GM23338 (cell line): ENCODE measurements around the gene NIPAL3. TPM values are rescaled to one million over a fixed set of nuclear protein-coding genes. Genes with fewer than 3 reads are reported as not detected.

ENCODE experiments used
- ATAC-seq: fragments of 200-7000 bp; cut with Tn5 transposase; 3 replicates; pipeline ENCODE4 v1.9.1; 2020
- DNase-seq: peaks from one replicate; pipeline ENCODE4 v3.0.0-alpha.2; 2015; ENCODE audit warnings: low spot score
- H2AFZ ChIP-seq: fragments of 200-600 bp; sonication (generic); 2 replicates; pipeline ENCODE4 v1.8.0; 2016; ENCODE audit warnings: antibody characterized with exemption, mild to moderate bottlenecking, moderate library complexity
- H3F3A ChIP-seq: fragments of 200-600 bp; sonication (generic); replicated peaks from 2 replicates; pipeline ENCODE4 v1.8.0; 2017; ENCODE audit warnings: antibody characterized with exemption, mixed run types, low read depth
- H3K27ac ChIP-seq: fragments of 200-600 bp; sonication (generic); 2 replicates; pipeline ENCODE4 v1.6.1; 2016; ENCODE audit warnings: low read depth
- H3K27me3 ChIP-seq: fragments of 200-600 bp; sonication (generic); 2 replicates; pipeline ENCODE4 v1.8.0; 2016; ENCODE audit warnings: mild to moderate bottlenecking, mixed run types, moderate library complexity; ENCODE audit not compliant: insufficient read depth
- H3K36me3 ChIP-seq: fragments of 200-600 bp; sonication (generic); 2 replicates; pipeline ENCODE4 v1.8.0; 2016; ENCODE audit warnings: mild to moderate bottlenecking; ENCODE audit not compliant: insufficient read depth
- H3K4me1 ChIP-seq: fragments of 200-600 bp; sonication (generic); 2 replicates; pipeline ENCODE4 v1.8.0; 2016; ENCODE audit warnings: mild to moderate bottlenecking, moderate library complexity; ENCODE audit not compliant: insufficient read depth
- H3K4me2 ChIP-seq: fragments of 200-600 bp; sonication (generic); 2 replicates; pipeline ENCODE4 v1.7.1; 2017; ENCODE audit warnings: mixed run types
- H3K4me3 ChIP-seq: fragments of 200-600 bp; sonication (generic); 2 replicates; pipeline ENCODE4 v1.6.1; 2016; ENCODE audit warnings: mixed run types
- H3K79me2 ChIP-seq: fragments of 200-600 bp; sonication (generic); replicated peaks from 2 replicates; pipeline ENCODE4 v1.8.0; 2017; ENCODE audit warnings: mild to moderate bottlenecking; ENCODE audit not compliant: insufficient read depth
- H3K9me2 ChIP-seq: fragments of 200-600 bp; sonication (generic); 2 replicates; pipeline ENCODE4 v1.8.0; 2017; ENCODE audit not compliant: insufficient read depth
- H4K20me1 ChIP-seq: fragments of 200-600 bp; sonication (generic); replicated peaks from 2 replicates; pipeline ENCODE4 v1.8.0; 2017; ENCODE audit warnings: mild to moderate bottlenecking; ENCODE audit not compliant: insufficient read depth
- H3K27ac Mint-ChIP-seq: 2 replicates; pipeline ENCODE4 v1.8.0; 2020; ENCODE audit warnings: inconsistent platforms, mild to moderate bottlenecking, moderate library complexity, mixed read lengths
- H3K27me3 Mint-ChIP-seq: 3 replicates; pipeline ENCODE4 v1.8.0; 2022; ENCODE audit warnings: low read depth, mild to moderate bottlenecking, moderate library complexity, mixed read lengths, inconsistent platforms; ENCODE audit not compliant: insufficient read depth, poor library complexity
- H3K36me3 Mint-ChIP-seq: 3 replicates; pipeline ENCODE4 v1.8.0; 2021; ENCODE audit warnings: low read depth, mild to moderate bottlenecking, inconsistent platforms, moderate library complexity, mixed read lengths
- H3K4me1 Mint-ChIP-seq: 3 replicates; pipeline ENCODE4 v1.8.0; 2020; ENCODE audit warnings: mild to moderate bottlenecking, inconsistent platforms, mixed read lengths
- H3K4me3 Mint-ChIP-seq: 3 replicates; pipeline ENCODE4 v1.8.0; 2021; ENCODE audit warnings: moderate library complexity, mild to moderate bottlenecking, inconsistent platforms, mixed read lengths
- H3K9me3 Mint-ChIP-seq: 3 replicates; pipeline ENCODE4 v1.8.0; 2020; ENCODE audit warnings: moderate library complexity, mild to moderate bottlenecking, inconsistent platforms, mixed read lengths
- POLR2AphosphoS5 ChIP-seq: IDR thresholded peaks from 2 replicates; pipeline ENCODE4 v1.6.1; 2016; ENCODE audit warnings: antibody characterized with exemption, low read depth
- STAT1 ChIP-seq: IDR thresholded peaks from one replicate; pipeline ENCODE4 v1.6.1; 2016; ENCODE audit warnings: antibody characterized with exemption; ENCODE audit not compliant: unreplicated experiment
- ZNF331 ChIP-seq: fragments of 250-450 bp; sonication (Bioruptor Pico); IDR thresholded peaks from 2 replicates; pipeline ENCODE4 v1.5.0; 2020; ENCODE audit warnings: low read depth, mild to moderate bottlenecking, moderate library complexity
- ZNF462 ChIP-seq: fragments of 250-450 bp; sonication (Bioruptor Pico); IDR thresholded peaks from 2 replicates; pipeline ENCODE4 v1.5.0; 2020; ENCODE audit warnings: mild to moderate bottlenecking, moderate library complexity
- polyA plus RNA-seq: library from polyadenylated mRNA; unstranded; fragments of >200 nt; fragmentation: Nextera tagmentation; extraction: Ambion mirVana; gene quantifications from 2 replicates; pipeline ENCODE4 v1.2.1, GENCODE V29; 2016
- total RNA-seq: library from RNA; depleted of rRNA; stranded (reverse); fragments of >200 nt; shearing (Covaris generic); gene quantifications from 2 replicates; pipeline ENCODE4 v1.2.3, GENCODE V29; 2014

The NIPAL3 gene
- total and polyA plus RNA-seq, 2 experiments from 2014 or later, result 5.5 to 9.6 TPM

- H3K9me2 ChIP-seq, result no peaks in the 10 kb centered on the region
- no peak overlapping the region for H2AFZ ChIP-seq
- DNase-seq (peak; percentile 84), ATAC-seq (peak; percentile 98)
- H3K36me3 Mint-ChIP-seq, result peaks cover 15% of the 10 kb centered on the region; the same call in 2 of the 3 replicates
- peak overlapping the region; percentile 78 for H3K4me2 ChIP-seq
- peak overlapping the region; percentile 68 for H3K4me3 Mint-ChIP-seq
- H3K27me3 ChIP-seq, result no peaks in the 10 kb centered on the region
- peaks cover 5% of the 10 kb centered on the region for H3K27me3 Mint-ChIP-seq
- peak overlapping the region; percentile 44 for H3K4me3 ChIP-seq
- H3K36me3 ChIP-seq, result no peaks in the 10 kb centered on the region
- H3K4me1 Mint-ChIP-seq, result peaks cover 43% of the 10 kb centered on the region
- peaks cover 28% of the 10 kb centered on the region for H3K4me1 ChIP-seq
- peak overlapping the region; percentile 82 for H3K27ac ChIP-seq
- no peaks in the 10 kb centered on the region for H3K79me2 ChIP-seq
- H4K20me1 ChIP-seq, result no peaks in the 10 kb centered on the region
- H3K27ac Mint-ChIP-seq, result peak overlapping the region; percentile 81
- TF ChIP-seq ZNF331 (no peak), ZNF462 (CRISPR knock-in tag) (peak; percentile 37; the same call in 1 of the 2 replicates)
- no peaks in the 10 kb centered on the region for H3F3A ChIP-seq
- H3K9me3 Mint-ChIP-seq, result peaks cover 5% of the 10 kb centered on the region; the same call in 2 of the 3 replicates
These were observed 48.5 kb downstream of the NIPAL3 start for GRCh38 chr1:24463776-24464735.

- Histone ChIP-seq H3K9me2 (no peaks in the 10 kb centered on the region), H4K20me1 (no peaks in the 10 kb centered on the region), H3K4me2 (peak overlapping the region; percentile 78), H3K36me3 (no peaks in the 10 kb centered on the region), H3K27me3 (no peaks in the 10 kb centered on the region), H3K4me3 (peak overlapping the region; percentile 44), H2AFZ (no peak overlapping the region), H3K79me2 (no peaks in the 10 kb centered on the region), H3F3A (no peaks in the 10 kb centered on the region), H3K27ac (peak overlapping the region; percentile 82), H3K4me1 (peaks cover 28% of the 10 kb centered on the region)
- Mint-ChIP-seq H3K4me1 (peaks cover 47% of the 10 kb centered on the region), H3K4me3 (peak overlapping the region; percentile 68), H3K27ac (peak overlapping the region; percentile 54), H3K27me3 (peaks cover 5% of the 10 kb centered on the region), H3K36me3 (peaks cover 25% of the 10 kb centered on the region), H3K9me3 (peaks cover 5% of the 10 kb centered on the region; the same call in 2 of the 3 replicates)
- DNase-seq (no peak), ATAC-seq (no peak)
- no peak for TF ChIP-seq ZNF462 (CRISPR knock-in tag)
- TF ChIP-seq STAT1, result no peak
- TF ChIP-seq POLR2AphosphoS5, result no peak
These were observed 49.5 kb downstream of the NIPAL3 start for GRCh38 chr1:24465099-24465498.
